GM12878 (cell line): ENCODE results near the gene SELP. TPM values are rescaled to one million over a fixed set of nuclear protein-coding genes. Genes with fewer than 3 reads are reported as not detected.

Source experiments
- ATAC-seq: fragments of 200-7000 bp; cut with Tn5 transposase; 3 replicates; pipeline ENCODE4 v1.9.1; 2020; ENCODE audit warnings: mild to moderate bottlenecking, moderate library complexity
- BruUV-seq: library from RNA; stranded (reverse); fragments of 400-500 nt; replicated peaks from 2 replicates; lab custom pipeline; 2021; lab: Mats Ljungman, UMichigan
- CTCF ChIA-PET: fragments of 300-600 bp; sonication (Branson Sonifier 250); formaldehyde crosslinking; extraction: SDS; loops from one replicate; lab custom pipeline; 2021; ENCODE audit warnings: inconsistent platforms; lab: Yijun Ruan, JAX
- POLR2A ChIA-PET: fragments of 350-600 bp; formaldehyde crosslinking; extraction: SDS; loops from one replicate; lab custom pipeline; 2021; ENCODE audit warnings: inconsistent platforms; lab: Charles Lee
- RAD21 ChIA-PET: fragments of 300-600 bp; sonication (Branson Sonifier 250); formaldehyde crosslinking; loops from one replicate; lab custom pipeline; 2023; ENCODE audit warnings: antibody characterized with exemption; ENCODE audit not compliant: unreplicated experiment; lab: Charles Lee
- SMC1A ChIA-PET: fragments of 300-600 bp; sonication (Branson Sonifier 250); formaldehyde crosslinking; loops from one replicate; lab custom pipeline; 2023; ENCODE audit not compliant: unreplicated experiment, uncharacterized antibody; lab: Charles Lee
- DNase-seq: peaks from one replicate; pipeline ENCODE4 v3.0.0-alpha.2; 2011; ENCODE audit warnings: low read depth, low spot score
- FAIRE-seq: peaks from 3 replicates; lab custom pipeline; 2011; peaks lifted over from hg19 to GRCh38; lab: Jason Lieb, UNC
- H2AFZ ChIP-seq: 2 replicates; pipeline ENCODE4 v1.6.0; 2011; ENCODE audit warnings: low read depth, low read length, control low read depth; ENCODE audit not compliant: control insufficient read depth
- H3K27ac ChIP-seq: 2 replicates; pipeline ENCODE4 v1.5.1; 2011; ENCODE audit warnings: control low read depth; ENCODE audit not compliant: control insufficient read depth, insufficient read depth
- H3K27me3 ChIP-seq, 2 experiments: replicated peaks in 1 of 2; 2 replicates each; pipeline versions ENCODE4 v1.6.0 to v1.6.1; 2011; ENCODE audit warnings: low read length in 1 of 2; ENCODE audit not compliant: control insufficient read depth in 2 of 2, insufficient read depth in 2 of 2
- H3K36me3 ChIP-seq, 2 experiments: 2 replicates each; pipeline ENCODE4 v1.5.1; 2011; ENCODE audit warnings: low read length in 1 of 2; ENCODE audit not compliant: control insufficient read depth in 2 of 2, insufficient read depth in 2 of 2
- H3K4me1 ChIP-seq: 2 replicates; pipeline ENCODE4 v1.6.1; 2011; ENCODE audit warnings: mild to moderate bottlenecking, low read length, moderate library complexity, mixed read lengths; ENCODE audit not compliant: control insufficient read depth, insufficient read depth
- H3K4me2 ChIP-seq: 2 replicates; pipeline ENCODE4 v1.6.0; 2011; ENCODE audit warnings: control low read depth; ENCODE audit not compliant: control insufficient read depth, insufficient read depth
- H3K4me3 ChIP-seq: fragments of 200-600 bp; sonication (generic); 2 replicates; pipeline ENCODE4 v1.5.1; 2016
- H3K79me2 ChIP-seq: 2 replicates; pipeline ENCODE4 v1.6.0; 2011; ENCODE audit warnings: low read length; ENCODE audit not compliant: control insufficient read depth, insufficient read depth
- H3K9ac ChIP-seq: 2 replicates; pipeline ENCODE4 v1.8.0; 2011; ENCODE audit warnings: low read length, control low read depth, mixed read lengths; ENCODE audit not compliant: control insufficient read depth, insufficient read depth
- H3K9me3 ChIP-seq: replicated peaks from 3 replicates; pipeline ENCODE4 v1.5.1; 2011; ENCODE audit warnings: mild to moderate bottlenecking, low read length; ENCODE audit not compliant: control insufficient read depth, insufficient read depth
- H4K20me1 ChIP-seq: 2 replicates; pipeline ENCODE4 v1.6.0; 2011; ENCODE audit not compliant: control insufficient read depth, insufficient read depth
- ASH2L ChIP-seq: fragments of 300-600, 200-600 bp; sonication (generic); IDR thresholded peaks from 2 replicates; pipeline ENCODE4 v1.6.1; 2017; ENCODE audit warnings: low read depth, mild to moderate bottlenecking, borderline replicate concordance
- FOXK2 ChIP-seq: fragments of 450-650 bp; IDR thresholded peaks from 2 replicates; pipeline ENCODE4 v1.6.1; 2017; ENCODE audit warnings: mild to moderate bottlenecking, moderate library complexity
- HDAC6 ChIP-seq: fragments of 200-600 bp; sonication (generic); IDR thresholded peaks from one replicate; pipeline ENCODE4 v1.8.0; 2017; ENCODE audit warnings: antibody characterized with exemption; ENCODE audit not compliant: unreplicated experiment
- IKZF2 ChIP-seq, 2 experiments: fragments of 450-650 bp; IDR thresholded peaks; 2 replicates each; pipeline ENCODE4 v1.6.1; 2017; ENCODE audit warnings: mild to moderate bottlenecking in 2 of 2, moderate library complexity in 2 of 2
- LARP7 ChIP-seq: fragments of 450-650 bp; IDR thresholded peaks from 2 replicates; pipeline ENCODE4 v1.6.1; 2017; ENCODE audit warnings: mild to moderate bottlenecking
- MXI1 ChIP-seq: fragments of 150-350 bp; IDR thresholded peaks from 2 replicates; pipeline ENCODE4 v1.6.1; 2011; ENCODE audit warnings: low read depth, mild to moderate bottlenecking, inconsistent platforms, low read length, improper control_type of control experiment
- NFXL1 ChIP-seq: fragments of 450-650 bp; IDR thresholded peaks from 2 replicates; pipeline ENCODE4 v1.6.1; 2017; ENCODE audit warnings: antibody characterized with exemption, mild to moderate bottlenecking, borderline replicate concordance
- PBX3 ChIP-seq: IDR thresholded peaks from 2 replicates; pipeline ENCODE4 v1.6.1; 2011; ENCODE audit warnings: mild to moderate bottlenecking, low read depth, low read length, moderate library complexity; ENCODE audit not compliant: insufficient replicate concordance
- RBBP5 ChIP-seq: fragments of 200-600 bp; sonication (generic); conservative IDR thresholded peaks from 2 replicates; pipeline ENCODE4 v1.6.1; 2016
- RFX5 ChIP-seq: IDR thresholded peaks from 2 replicates; pipeline ENCODE4 v1.6.1; 2011; ENCODE audit warnings: low read depth, low read length, improper control_type of control experiment
- SREBF2 ChIP-seq: IDR thresholded peaks from 2 replicates; pipeline ENCODE4 v1.6.1; 2012; ENCODE audit warnings: mild to moderate bottlenecking, low read length
- STAT3 ChIP-seq: IDR thresholded peaks from 2 replicates; pipeline ENCODE4 v1.6.1; 2011; ENCODE audit warnings: low read depth, low read length, improper control_type of control experiment
- YBX1 ChIP-seq: fragments of 450-650 bp; IDR thresholded peaks from 2 replicates; pipeline ENCODE4 v1.6.1; 2016; ENCODE audit warnings: antibody characterized with exemption
- ZNF687 ChIP-seq: fragments of 450-650 bp; IDR thresholded peaks from 2 replicates; pipeline ENCODE4 v1.6.1; 2017; ENCODE audit warnings: mild to moderate bottlenecking, moderate library complexity
- WGBS: methylation state at CpG from one replicate; pipeline ENCODE4 v1.1.6; 2016; ENCODE audit warnings: low lambda C conversion rate; ENCODE audit not compliant: insufficient replicate concordance, insufficient coverage; ENCODE audit errors: missing lambda C conversion rate; 5-methylcytosine and 5-hydroxymethylcytosine counted together
- in situ Hi-C: fragments of 300-500 bp; cut with MboI; formaldehyde crosslinking; loops from 9 replicates; pipeline ENCODE4 v1.14.3; 2018; ENCODE audit warnings: mixed read lengths
- intact Hi-C: fragments of 100-400 bp; cut with micrococcal nuclease; formaldehyde crosslinking; loops from one replicate; pipeline ENCODE4 v1.14.2; 2022; ENCODE audit not compliant: unreplicated experiment
- polyA plus RNA-seq, 11 experiments: library from polyadenylated mRNA; depleted of rRNA in 4 of 11; unstranded in 6 of 11; stranded (reverse) in 5 of 11; fragments of >200 nt; fragmentation: Nextera tagmentation in 4 of 11; fragmentation: Illumina TruSeq in 1 of 11; extraction: Ambion mirVana in 4 of 11; extraction: Trizol in 1 of 11; gene quantifications; 1 replicate in 1 of 11; 2 replicates in 10 of 11; pipeline versions ENCODE4 v1.2.1 to v1.2.3, GENCODE V29; 2011 to 2016; ENCODE audit warnings: inconsistent platforms in 2 of 11, missing spikeins in 2 of 11, low read depth in 1 of 11
- total RNA-seq, 4 experiments: library from RNA; depleted of rRNA in 3 of 4; stranded (reverse); fragments of >200 nt in 3 of 4; fragmentation: Illumina TruSeq in 1 of 4; extraction: Trizol in 1 of 4; gene quantifications; 2 replicates each; pipeline versions ENCODE4 v1.2.1 to v1.2.3, GENCODE V29; 2013 to 2021

The SELP gene
- total and polyA plus RNA-seq, 10 of the 15 experiments (the other 5 are each of a cell fraction or from before 2014, with no cell fraction given) = 0.04 to 0.23 (median 0.06) TPM; not detected in 7

GRCh38 chr1:169577981-169578738 is 51.8 kb downstream of the SELP start:
- Histone ChIP-seq H2AFZ (no peak overlapping the region), H3K79me2 (no peaks in the 10 kb centered on the region), H4K20me1 (no peaks in the 10 kb centered on the region), H3K4me3 (no peak overlapping the region), H3K27me3 (no peaks in the 10 kb centered on the region), H3K9ac (no peak overlapping the region), H3K9me3 (no peaks in the 10 kb centered on the region), H3K27ac (no peak overlapping the region), H3K4me2 (no peak overlapping the region), H3K36me3 (no peaks in the 10 kb centered on the region), H3K4me1 (no peaks in the 10 kb centered on the region)
- DNase-seq (no peak), ATAC-seq (no peak), FAIRE-seq (no peak)
- 18% methylated on average over 5 of the region's 5 CpGs for WGBS
- TF ChIP-seq PBX3 (no peak), RBBP5 (no peak), IKZF2 (IDR thresholded peaks at IDR 0.05) (no peak), MXI1 (no peak), HDAC6 (no peak), ZNF687 (no peak), YBX1 (no peak), FOXK2 (no peak), STAT3 (no peak), NFXL1 (no peak), RFX5 (no peak), LARP7 (no peak), SREBF2 (no peak), ASH2L (no peak)
- ChIA-PET CTCF (interaction anchor here (0.5 to 2.2 kb wide), 5 partner anchors 8 to 112 kb away, joined by 4 to 6 read pairs (median 4); partner anchors contain the start of gene F5), SMC1A (no interaction called here), POLR2A (no interaction called here), RAD21 (interaction anchor here (0.7 kb wide), 1 partner anchor 134 kb away, joined by 3 read pairs; no protein-coding TSS in a partner anchor)
- in situ Hi-C loops (no loop called here), intact Hi-C loops (no loop called here)
- BruUV-seq = no TSS peak
